Subcutaneous adipose tissue (tissue), 4 donors: ENCODE data around the gene CWC22. TPM values are rescaled to one million over a fixed set of nuclear protein-coding genes. Genes with fewer than 3 reads are reported as not detected.

Source experiments
- CTCF ChIP-seq: fragments of 450-650 bp; IDR thresholded peaks from one replicate; pipeline ENCODE4 v1.5.1; 2016; ENCODE audit warnings: low read depth, mild to moderate bottlenecking, control low read depth, antibody characterized with exemption, moderate library complexity
- total RNA-seq, 4 donors: library from RNA; depleted of rRNA; stranded (reverse); fragments of >200 nt; gene quantifications; one replicate each; pipeline ENCODE4 v1.1.0, GENCODE V29; 2016

CWC22 gene
- total RNA-seq, 4 donors from 2014 or later, result 14.3 to 23.6 (median 22.0) TPM

- TF ChIP-seq CTCF, result no peak
Observed at GRCh38 chr2:180040146-180040925, 33.2 kb upstream of the CWC22 start.

- TF ChIP-seq CTCF, result no peak
Observed at GRCh38 chr2:180038997-180039396, 31.9 kb upstream of the CWC22 start.

GRCh38 chr2:180033993-180034894, 27.1 kb upstream of the CWC22 start:
- no peak for TF ChIP-seq CTCF

GRCh38 chr2:180029575-180029974, 22.5 kb upstream of the CWC22 start:
- no peak for TF ChIP-seq CTCF

GRCh38 chr2:180021850-180022249, 14.8 kb upstream of the CWC22 start:
- no peak for TF ChIP-seq CTCF

GRCh38 chr2:180017784-180018183, 10.7 kb upstream of the CWC22 start:
- no peak for TF ChIP-seq CTCF

GRCh38 chr2:180016937-180017336, 9.8 kb upstream of the CWC22 start:
- no peak for TF ChIP-seq CTCF
